Neural crest cell (in vitro differentiated cells): Measurements from ENCODE around the gene BRWD1. TPM values are rescaled to one million over a fixed set of nuclear protein-coding genes. Genes with fewer than 3 reads are reported as not detected.

Experiments used
- DNase-seq: peaks from one replicate; pipeline ENCODE4 v3.0.0; 2021; ENCODE audit warnings: low read depth, mixed read lengths, low spot score
- H3K27ac Mint-ChIP-seq: one replicate; pipeline ENCODE4 v1.8.0; 2021; ENCODE audit warnings: mild to moderate bottlenecking, mixed read lengths; ENCODE audit not compliant: unreplicated experiment
- H3K27me3 Mint-ChIP-seq: 2 replicates; pipeline ENCODE4 v1.8.0; 2021; ENCODE audit warnings: low read depth, mild to moderate bottlenecking, mixed read lengths
- H3K36me3 Mint-ChIP-seq: 2 replicates; pipeline ENCODE4 v1.8.0; 2021; ENCODE audit warnings: low read depth, mild to moderate bottlenecking, mixed read lengths
- H3K4me1 Mint-ChIP-seq: 2 replicates; pipeline ENCODE4 v1.8.0; 2021; ENCODE audit warnings: mixed read lengths
- H3K4me3 Mint-ChIP-seq: one replicate; pipeline ENCODE4 v1.8.0; 2021; ENCODE audit warnings: mild to moderate bottlenecking, mixed read lengths
- H3K9me3 Mint-ChIP-seq: 2 replicates; pipeline ENCODE4 v1.8.0; 2021; ENCODE audit warnings: mixed read lengths
- CTCF ChIP-seq: fragments of 200-600 bp; sonication (generic); conservative IDR thresholded peaks from 2 replicates; pipeline ENCODE4 v1.5.0; 2021; ENCODE audit warnings: antibody characterized with exemption, mild to moderate bottlenecking
- total RNA-seq: library from RNA; stranded (reverse); gene quantifications from 2 replicates; pipeline ENCODE4 v1.2.1, GENCODE V29; 2021

BRWD1 gene
- total RNA-seq, 1 donor from 2014 or later: 38.4 TPM

GRCh38 chr21:39155578-39155977 is 157.9 kb downstream of the BRWD1 start:
- no peak for DNase-seq
- TF ChIP-seq CTCF: no peak
- H3K36me3 Mint-ChIP-seq: peaks cover 3% of the 10 kb centered on the region
- H3K4me1 Mint-ChIP-seq: peaks cover 3% of the 10 kb centered on the region
- no peak overlapping the region for H3K4me3 Mint-ChIP-seq
- H3K9me3 Mint-ChIP-seq: peaks cover 3% of the 10 kb centered on the region
- H3K27ac Mint-ChIP-seq: no peak overlapping the region
- no peaks in the 10 kb centered on the region for H3K27me3 Mint-ChIP-seq

- TF ChIP-seq CTCF: no peak
- Mint-ChIP-seq H3K9me3 (peaks cover 3% of the 10 kb centered on the region), H3K27ac (no peak overlapping the region)
These were observed 159.6 kb downstream of the BRWD1 start for GRCh38 chr21:39153842-39154241.

GRCh38 chr21:39153373-39153772 is 160.1 kb downstream of the BRWD1 start:
- Mint-ChIP-seq H3K9me3 (peaks cover 3% of the 10 kb centered on the region), H3K27me3 (no peaks in the 10 kb centered on the region), H3K36me3 (peaks cover 3% of the 10 kb centered on the region), H3K27ac (no peak overlapping the region), H3K4me1 (peaks cover 3% of the 10 kb centered on the region), H3K4me3 (no peak overlapping the region)
- peak; percentile 52 for TF ChIP-seq CTCF
- no peak for DNase-seq

More at GRCh38 chr21:39153842-39154241, 159.6 kb downstream of the BRWD1 start:
- H3K36me3 Mint-ChIP-seq: peaks cover 3% of the 10 kb centered on the region
- no peak overlapping the region for H3K4me3 Mint-ChIP-seq
- no peaks in the 10 kb centered on the region for H3K27me3 Mint-ChIP-seq
- no peak for DNase-seq
- H3K4me1 Mint-ChIP-seq: peaks cover 3% of the 10 kb centered on the region

GRCh38 chr21:39152271-39152670 is 161.2 kb downstream of the BRWD1 start:
- H3K9me3 Mint-ChIP-seq: no peaks in the 10 kb centered on the region
- no peak overlapping the region for H3K27ac Mint-ChIP-seq
- H3K4me3 Mint-ChIP-seq: no peak overlapping the region
- no peaks in the 10 kb centered on the region for H3K27me3 Mint-ChIP-seq
- TF ChIP-seq CTCF: no peak
- no peaks in the 10 kb centered on the region for H3K36me3 Mint-ChIP-seq
- DNase-seq: no peak
- H3K4me1 Mint-ChIP-seq: no peaks in the 10 kb centered on the region

GRCh38 chr21:39150877-39151276 is 162.6 kb downstream of the BRWD1 start:
- Mint-ChIP-seq H3K4me3 (no peak overlapping the region), H3K4me1 (no peaks in the 10 kb centered on the region), H3K27me3 (no peaks in the 10 kb centered on the region), H3K27ac (no peak overlapping the region), H3K36me3 (peaks cover 2% of the 10 kb centered on the region), H3K9me3 (peaks cover 3% of the 10 kb centered on the region)
- DNase-seq: no peak
- TF ChIP-seq CTCF: no peak

GRCh38 chr21:39150316-39150715 is 163.1 kb downstream of the BRWD1 start:
- no peaks in the 10 kb centered on the region for H3K4me1 Mint-ChIP-seq
- H3K27me3 Mint-ChIP-seq: no peaks in the 10 kb centered on the region
- H3K27ac Mint-ChIP-seq: no peak overlapping the region
- DNase-seq: no peak
- peaks cover 5% of the 10 kb centered on the region for H3K36me3 Mint-ChIP-seq
- peaks cover 3% of the 10 kb centered on the region for H3K9me3 Mint-ChIP-seq
- no peak for TF ChIP-seq CTCF
- H3K4me3 Mint-ChIP-seq: no peak overlapping the region
